Colonic mucosa (tissue), 4 donors: ENCODE measurements around the gene TBX1. TPM values are rescaled to one million over a fixed set of nuclear protein-coding genes. Genes with fewer than 3 reads are reported as not detected.

Source experiments
- DNase-seq: peaks from one replicate; pipeline ENCODE4 v3.0.0-alpha.2; 2020
- H3K27ac ChIP-seq: fragments of 200-600 bp; one replicate; pipeline ENCODE4 v1.8.0; 2021
- H3K27me3 ChIP-seq: fragments of 200-600 bp; one replicate; pipeline ENCODE4 v1.8.0; 2021
- H3K36me3 ChIP-seq: fragments of 200-600 bp; one replicate; pipeline ENCODE4 v1.8.0; 2021
- H3K4me1 ChIP-seq: fragments of 200-600 bp; one replicate; pipeline ENCODE4 v1.8.0; 2021; ENCODE audit warnings: mild to moderate bottlenecking
- H3K4me3 ChIP-seq: fragments of 200-600 bp; one replicate; pipeline ENCODE4 v1.8.0; 2021
- H3K9ac ChIP-seq, 2 donors: one replicate each; pipeline ENCODE4 v1.7.0; 2013; ENCODE audit warnings: control low read depth in 2 of 2, low read depth in 2 of 2, low read length in 2 of 2
- H3K9me3 ChIP-seq: fragments of 200-600 bp; one replicate; pipeline ENCODE4 v1.8.0; 2021
- CTCF ChIP-seq: fragments of 200-600 bp; IDR thresholded peaks from one replicate; pipeline ENCODE4 v1.8.0; 2022; ENCODE audit warnings: antibody characterized with exemption, mild to moderate bottlenecking
- intact Hi-C: fragments of 100-400 bp; cut with DNase I; formaldehyde crosslinking; loops from one replicate; pipeline ENCODE4 v1.14.1; 2022
- total RNA-seq, 2 donors: library from RNA; stranded (reverse); fragmentation: NEBNext Ultra II Directional in 1 of 2; extraction: Animal tissue kit (Norgen Biotek cat#: 25700) in 1 of 2; gene quantifications; one replicate each; pipeline ENCODE4 v1.2.1, GENCODE V29; 2021
- donor health status: healthy.
- donor health status: DM: no; HTN: no; CAD: no.
- donor health status: DM: no; HTN: no; CAD: no.

The TBX1 gene
- total RNA-seq, 2 donors from 2014 or later, result 0.80 to 1.9 TPM

DNA sequence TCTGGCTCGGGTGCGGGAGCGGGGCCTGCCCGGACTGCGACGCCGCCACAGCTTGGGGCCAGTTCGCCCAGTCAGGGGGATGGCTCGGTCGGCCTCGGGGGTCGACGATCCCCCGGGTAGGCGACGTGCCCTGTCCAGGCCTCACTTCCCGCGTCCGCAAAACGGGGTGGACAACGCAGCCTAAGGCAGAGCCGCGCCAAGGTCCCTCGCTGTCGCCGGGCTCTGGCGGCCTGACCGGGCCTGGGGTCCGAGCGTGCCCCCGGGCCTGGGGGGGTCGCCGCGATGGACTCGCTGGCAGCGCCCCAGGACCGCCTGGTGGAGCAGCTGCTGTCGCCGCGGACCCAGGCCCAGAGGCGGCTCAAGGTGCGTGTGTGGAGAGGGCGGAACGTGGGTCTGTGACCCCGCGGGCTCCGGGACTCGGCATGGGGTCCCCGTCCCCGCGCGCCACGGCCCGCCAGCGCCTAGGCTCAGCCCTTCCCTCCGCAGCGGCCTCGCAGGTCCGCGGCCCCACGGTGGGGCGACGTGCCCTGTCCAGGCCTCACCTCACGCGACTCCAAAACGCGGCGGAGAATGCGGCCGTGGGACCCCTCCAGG lies 42.0 kb upstream of the TBX1 start:
- peak overlapping the region; percentile 44 for H3K4me3 ChIP-seq
- H3K9me3 ChIP-seq, result no peaks in the 10 kb centered on the region
- peaks cover 8% of the 10 kb centered on the region for H3K4me1 ChIP-seq
- H3K27me3 ChIP-seq, result peaks cover 67% of the 10 kb centered on the region
- intact Hi-C loops, result no loop called here
- H3K27ac ChIP-seq, result no peak overlapping the region
- no peaks in the 10 kb centered on the region for H3K36me3 ChIP-seq
- TF ChIP-seq CTCF, result no peak
- DNase-seq, result no peak
- H3K9ac ChIP-seq, result peak overlapping the region in 1 of 2 donors; percentile 54

DNA sequence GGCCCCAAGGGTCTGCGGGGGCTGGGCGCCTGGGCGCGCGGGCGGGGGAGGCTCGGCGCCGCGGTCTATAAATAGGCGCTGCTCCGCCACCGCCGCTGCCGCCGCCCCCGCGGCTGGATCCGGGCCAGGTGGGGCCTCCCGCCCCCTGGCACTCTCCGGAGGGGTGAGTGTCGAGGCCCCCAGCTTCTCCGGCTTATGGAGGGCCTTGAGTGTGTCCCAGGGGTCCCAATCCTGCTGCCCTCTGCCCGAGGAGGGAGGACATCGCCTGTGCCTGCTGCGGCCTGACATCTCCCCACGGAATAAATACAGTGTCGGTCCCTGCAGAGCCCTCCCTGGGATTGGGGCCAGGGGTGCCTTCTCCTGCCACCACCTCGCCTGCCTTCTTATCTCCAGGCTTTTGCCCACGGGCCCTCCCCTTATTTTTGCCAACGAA lies 41.5 kb upstream of the TBX1 start:
- Histone ChIP-seq H3K4me1 (peaks cover 8% of the 10 kb centered on the region), H3K9ac (peak overlapping the region in 1 of 2 donors; percentile 54), H3K9me3 (no peaks in the 10 kb centered on the region), H3K27ac (no peak overlapping the region), H3K4me3 (peak overlapping the region; percentile 44), H3K36me3 (no peaks in the 10 kb centered on the region), H3K27me3 (peaks cover 67% of the 10 kb centered on the region)
- no peak for DNase-seq
- intact Hi-C loops, result no loop called here
- TF ChIP-seq CTCF, result no peak

DNA sequence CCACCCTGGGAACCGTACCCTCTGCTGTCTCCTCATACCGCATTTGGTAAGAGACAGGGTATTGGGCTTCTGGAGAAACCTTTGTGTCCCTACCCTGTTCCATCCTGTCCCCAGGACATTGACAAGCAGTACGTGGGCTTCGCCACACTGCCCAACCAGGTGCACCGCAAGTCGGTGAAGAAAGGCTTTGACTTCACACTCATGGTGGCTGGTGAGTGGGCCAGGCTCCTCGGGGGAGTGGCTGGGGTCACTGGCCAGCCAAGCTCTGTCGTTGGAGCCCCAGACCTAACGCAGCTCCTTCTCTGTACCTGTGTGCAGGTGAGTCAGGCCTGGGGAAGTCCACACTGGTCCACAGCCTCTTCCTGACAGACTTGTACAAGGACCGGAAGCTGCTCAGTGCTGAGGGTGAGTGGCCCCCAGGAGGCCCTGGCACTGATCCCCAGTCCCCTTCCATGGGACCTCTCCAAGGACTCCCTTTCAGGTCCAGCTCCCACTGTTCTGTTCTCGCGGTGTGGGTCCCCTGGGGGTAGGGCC lies 41.0 kb upstream of the TBX1 start:
- no peak overlapping the region for H3K4me3 ChIP-seq
- peaks cover 70% of the 10 kb centered on the region for H3K27me3 ChIP-seq
- no peak overlapping the region for H3K27ac ChIP-seq
- H3K9me3 ChIP-seq, result no peaks in the 10 kb centered on the region
- no peak for DNase-seq
- no peaks in the 10 kb centered on the region for H3K36me3 ChIP-seq
- H3K9ac ChIP-seq, result no peak overlapping the region
- no peak for TF ChIP-seq CTCF
- intact Hi-C loops, result no loop called here
- peaks cover 8% of the 10 kb centered on the region for H3K4me1 ChIP-seq

GRCh38 chr22:19720150-19720827 lies 40.3 kb upstream of the TBX1 start:
- Histone ChIP-seq H3K27me3 (peaks cover 65% of the 10 kb centered on the region), H3K9ac (no peak overlapping the region), H3K4me3 (no peak overlapping the region), H3K9me3 (no peaks in the 10 kb centered on the region), H3K27ac (no peak overlapping the region), H3K36me3 (no peaks in the 10 kb centered on the region), H3K4me1 (peaks cover 8% of the 10 kb centered on the region)
- DNase-seq, result no peak
- intact Hi-C loops, result no loop called here
- no peak for TF ChIP-seq CTCF

DNA sequence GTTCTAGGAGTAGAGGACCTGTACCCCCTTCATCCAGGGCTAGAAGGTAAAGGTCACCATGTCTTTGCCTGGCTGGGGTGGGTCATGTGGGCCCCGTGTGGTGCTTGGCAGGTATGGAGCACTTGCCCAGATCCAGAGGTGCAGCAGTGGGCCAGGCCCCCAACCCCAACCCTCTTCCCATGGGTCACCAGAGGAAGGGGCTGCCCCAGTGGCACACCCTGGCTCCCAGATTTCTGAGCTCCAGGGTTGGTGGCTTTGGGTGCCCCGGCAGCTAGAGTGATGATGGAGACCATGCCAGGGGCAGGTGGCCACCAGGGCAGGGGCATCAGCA lies 39.6 kb upstream of the TBX1 start:
- no peak overlapping the region for H3K4me3 ChIP-seq
- no peak overlapping the region for H3K9ac ChIP-seq
- TF ChIP-seq CTCF, result no peak
- no peak for DNase-seq
- intact Hi-C loops, result no loop called here
- H3K27ac ChIP-seq, result no peak overlapping the region
- peaks cover 8% of the 10 kb centered on the region for H3K4me1 ChIP-seq
- no peaks in the 10 kb centered on the region for H3K9me3 ChIP-seq
- H3K27me3 ChIP-seq, result peaks cover 65% of the 10 kb centered on the region
- no peaks in the 10 kb centered on the region for H3K36me3 ChIP-seq
